GM21528 (cell line): ENCODE results near the gene PRXL2A.
"Not testable (repeated sequence)": the region's sequence is repeated elsewhere in the genome, so short reads cannot be mapped to it uniquely, and the experiment has no call there.

Source experiments
- ATAC-seq: cut with Tn5 transposase; IDR thresholded peaks from one replicate; pipeline ENCODE4 v1.9.1; 2021; ENCODE audit warnings: mild to moderate bottlenecking, moderate library complexity; ENCODE audit not compliant: unreplicated experiment, low FRiP score

PRXL2A gene

DNA sequence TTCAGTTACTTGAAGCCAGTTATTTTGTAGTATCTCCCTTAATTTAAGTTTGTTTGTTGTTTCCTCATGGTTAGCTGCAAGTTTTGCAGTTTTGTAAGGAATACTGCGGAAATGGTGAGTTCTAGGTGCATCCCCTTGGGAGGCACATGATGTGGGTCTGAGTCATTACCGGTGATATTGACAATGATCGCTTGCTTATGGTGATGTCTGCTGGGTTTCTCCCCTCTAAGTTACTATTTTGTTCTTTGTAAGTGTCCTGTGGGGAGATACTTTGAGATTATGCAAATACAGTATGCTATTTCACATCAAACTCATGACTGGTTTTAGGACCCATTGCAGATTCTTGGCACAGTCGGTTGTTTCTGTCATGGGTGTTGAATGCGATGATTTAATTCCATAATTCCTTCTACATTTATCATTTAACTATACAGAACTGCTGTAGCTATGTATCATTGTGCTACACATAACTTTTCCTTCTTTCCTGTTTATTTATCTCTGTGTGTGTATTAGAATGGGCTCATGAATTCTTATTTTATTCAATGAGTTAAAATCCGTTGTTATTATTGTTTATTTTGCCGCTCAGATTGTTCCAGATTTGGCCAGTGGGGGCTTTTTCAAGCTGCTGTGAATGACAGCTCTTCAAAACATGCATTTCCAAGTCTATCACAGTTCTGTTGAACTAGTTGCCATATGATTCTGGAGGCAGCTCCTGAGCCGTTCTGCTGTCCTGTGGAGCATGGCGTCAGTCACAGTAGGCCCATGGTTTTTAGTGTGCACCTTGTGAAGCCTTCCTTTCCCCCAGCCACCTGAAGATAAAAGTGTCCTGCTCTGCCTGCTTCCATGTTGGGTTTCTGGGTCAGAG, 64.1 kb downstream of the PRXL2A start:
- ATAC-seq: peak; percentile 91

DNA sequence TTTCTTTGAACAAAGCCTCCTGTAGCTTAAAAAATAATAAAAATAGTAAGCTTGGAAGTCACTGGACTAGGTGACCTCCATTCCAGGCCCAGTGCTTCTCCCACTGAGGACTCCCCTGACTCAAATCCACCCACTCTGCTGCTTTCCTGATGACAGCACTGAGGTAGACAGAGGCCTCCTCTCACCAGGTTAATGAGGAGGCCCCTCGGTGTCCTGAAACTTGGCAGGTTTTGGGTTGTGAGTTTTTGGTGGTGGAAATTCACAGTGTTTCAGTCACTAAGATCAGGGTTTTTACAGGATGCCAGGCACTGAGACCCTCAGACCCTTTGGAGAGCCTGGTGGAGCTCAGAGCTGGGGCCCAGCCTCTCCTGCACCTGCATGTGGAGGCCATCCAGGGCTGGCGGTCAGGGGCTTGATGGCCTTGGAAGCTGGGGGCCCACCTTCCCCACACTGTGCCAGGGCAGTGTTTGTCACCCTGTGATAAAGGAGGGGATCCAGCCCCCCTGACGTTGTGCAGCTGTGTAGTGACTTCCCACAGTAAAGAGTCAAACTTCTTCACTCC, 64.8 kb downstream of the PRXL2A start:
- ATAC-seq: no peak

GRCh38 chr10:80473692-80474596, 65.6 kb downstream of the PRXL2A start:
- no peak for ATAC-seq

- no peak for ATAC-seq
Observed at GRCh38 chr10:80474597-80474910, 66.2 kb downstream of the PRXL2A start.

- no peak for ATAC-seq
Observed at GRCh38 chr10:80474941-80475340, 66.6 kb downstream of the PRXL2A start.

DNA sequence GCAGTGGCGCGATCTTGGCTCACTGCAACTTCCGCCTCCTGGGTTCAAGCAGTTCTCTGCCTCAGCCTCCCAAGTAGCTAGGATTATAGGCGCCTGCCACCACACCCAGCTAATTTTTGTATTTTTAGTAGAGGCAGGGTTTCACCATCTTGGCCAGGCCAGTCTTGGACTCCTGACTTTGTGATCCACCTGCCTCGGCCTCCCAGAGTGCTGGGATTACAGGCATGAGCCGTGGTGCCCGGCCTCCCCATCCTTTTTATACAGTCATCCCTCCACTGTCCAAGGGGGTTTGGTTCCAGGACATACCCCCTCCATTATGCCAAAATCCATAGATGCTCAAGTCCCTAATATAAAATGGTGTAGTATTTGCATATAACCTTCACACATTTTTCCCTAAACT, 67.3 kb downstream of the PRXL2A start:
- ATAC-seq: not testable (repeated sequence)

DNA sequence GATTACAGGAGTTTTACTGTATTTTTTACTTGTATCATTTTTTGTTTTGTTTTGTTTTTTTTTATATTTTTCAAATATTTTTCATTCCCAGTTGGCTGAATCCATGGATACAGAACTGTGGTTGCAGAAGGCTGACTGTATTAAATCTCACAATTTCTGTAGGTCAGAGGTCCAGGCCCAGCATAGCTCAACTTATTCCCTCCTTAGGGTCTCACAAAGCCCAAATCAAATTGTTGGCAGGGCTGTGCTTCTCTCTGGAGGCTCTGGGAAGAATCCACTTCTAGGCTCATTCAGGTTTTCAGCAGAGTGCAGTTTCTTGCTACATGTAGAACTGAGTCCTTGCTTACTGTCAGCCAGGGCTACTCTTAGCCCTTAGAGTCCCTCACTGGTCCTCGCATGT, 68.3 kb downstream of the PRXL2A start:
- no peak for ATAC-seq

GRCh38 chr10:80477813-80478212, 69.5 kb downstream of the PRXL2A start:
- no peak for ATAC-seq

- ATAC-seq: not testable (repeated sequence)
Observed at GRCh38 chr10:80480373-80480772, 72.0 kb downstream of the PRXL2A start.

- ATAC-seq: no peak
Observed at GRCh38 chr10:80480852-80481251, 72.5 kb downstream of the PRXL2A start.

- no peak for ATAC-seq
Observed at GRCh38 chr10:80484243-80484642, 75.9 kb downstream of the PRXL2A start.

- ATAC-seq: no peak
Observed at GRCh38 chr10:80484676-80485075, 76.3 kb downstream of the PRXL2A start.

DNA sequence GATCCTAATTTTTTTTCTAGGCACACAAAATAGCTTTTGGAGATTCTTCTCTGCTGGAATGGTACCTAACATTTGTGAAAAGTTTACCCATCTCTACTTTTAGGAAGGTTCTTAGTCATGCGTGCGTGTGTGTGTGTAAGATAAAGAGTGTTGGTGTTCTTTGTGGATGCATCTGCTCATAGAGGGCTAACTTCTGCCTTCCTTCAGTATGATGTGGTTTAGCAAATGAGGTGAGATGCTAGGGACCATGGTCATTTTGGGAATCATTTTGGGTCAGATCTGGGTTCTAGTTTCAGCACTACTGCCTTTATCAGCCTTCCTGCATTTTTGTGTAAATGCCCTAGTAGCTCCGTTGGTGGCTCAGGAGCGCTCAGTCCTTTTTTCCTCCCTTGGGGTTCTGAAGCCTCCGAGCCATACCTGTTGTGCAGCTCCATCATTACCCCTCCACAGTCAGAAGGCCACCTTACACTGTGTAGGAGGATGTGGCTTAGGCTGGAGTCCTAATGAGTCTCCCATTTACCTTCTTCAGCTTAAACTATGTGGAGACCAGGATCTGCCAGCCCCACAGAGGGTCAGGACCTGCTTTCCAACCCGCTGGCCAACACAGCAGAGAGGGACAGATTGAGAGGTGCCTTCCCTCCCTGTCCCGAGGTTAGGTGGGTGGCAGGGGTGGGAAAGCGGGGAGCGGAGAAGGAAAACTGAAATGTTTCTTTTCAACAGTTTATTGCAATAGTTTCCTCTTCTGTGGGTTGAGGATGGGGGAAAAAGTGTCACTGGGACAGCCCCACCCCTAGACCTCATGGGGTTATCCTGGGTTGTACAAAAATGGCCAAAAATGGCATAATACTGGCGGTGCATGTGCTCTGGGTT, 77.0 kb downstream of the PRXL2A start:
- no peak for ATAC-seq

GRCh38 chr10:80485946-80486764, 77.8 kb downstream of the PRXL2A start:
- no peak for ATAC-seq
